Common myeloid progenitor, CD34-positive (primary cell): Measurements from ENCODE around the gene ABCA7.

Experiments used
- CTCF ChIA-PET: fragments of 350-600 bp; sonication (Branson Sonifier 250); formaldehyde crosslinking; loops from one replicate; lab custom pipeline; 2021; ENCODE audit warnings: antibody characterized with exemption; lab: Charles Lee
- POLR2A ChIA-PET: fragments of 350-600 bp; sonication (Branson Sonifier 250); formaldehyde crosslinking; loops from one replicate; lab custom pipeline; 2021; ENCODE audit warnings: antibody characterized with exemption; lab: Charles Lee
- DNase-seq, 3 donors: peaks; one replicate each; pipeline versions ENCODE4 v3.0.0 to v3.0.0-alpha.2; 2013
- H3K27ac ChIP-seq, 2 experiments: 1 replicate in 1 of 2; 2 replicates in 1 of 2; pipeline ENCODE4 v1.7.0; 2013; ENCODE audit warnings: inconsistent platforms in 2 of 2, low read length in 2 of 2, mild to moderate bottlenecking in 2 of 2, low read depth in 1 of 2, moderate library complexity in 1 of 2; ENCODE audit not compliant: severe bottlenecking in 2 of 2, insufficient read depth in 1 of 2, poor library complexity in 1 of 2
- H3K27me3 ChIP-seq, 5 experiments: replicated peaks in 2 of 5; 1 replicate in 3 of 5; 2 replicates in 2 of 5; pipeline versions ENCODE4 v1.6.1 to v1.7.0; 2013; ENCODE audit warnings: low read length in 4 of 5, mild to moderate bottlenecking in 2 of 5, moderate library complexity in 2 of 5, inconsistent platforms in 1 of 5; ENCODE audit not compliant: insufficient read depth in 5 of 5, control insufficient read depth in 4 of 5
- H3K36me3 ChIP-seq, 4 experiments: 1 replicate in 2 of 4; 2 replicates in 2 of 4; pipeline versions ENCODE4 v1.6.1 to v1.7.0; 2013; ENCODE audit warnings: low read length in 3 of 4, control low read depth in 1 of 4, mild to moderate bottlenecking in 1 of 4; ENCODE audit not compliant: control insufficient read depth in 4 of 4, insufficient read depth in 4 of 4
- H3K4me1 ChIP-seq, 4 experiments: 1 replicate in 3 of 4; 2 replicates in 1 of 4; pipeline versions ENCODE4 v1.6.1 to v1.7.1; 2013; ENCODE audit warnings: low read length in 3 of 4, mild to moderate bottlenecking in 3 of 4, control low read depth in 1 of 4, inconsistent platforms in 1 of 4, moderate library complexity in 1 of 4; ENCODE audit not compliant: control insufficient read depth in 4 of 4, insufficient read depth in 4 of 4; ENCODE audit errors: control extremely low read depth in 1 of 4
- H3K4me3 ChIP-seq, 7 experiments: 1 replicate in 4 of 7; 2 replicates in 3 of 7; pipeline versions ENCODE4 v1.5.1 to v1.7.0; 2013; ENCODE audit warnings: mild to moderate bottlenecking in 7 of 7, low read length in 6 of 7, moderate library complexity in 6 of 7, inconsistent platforms in 2 of 7, low read depth in 2 of 7, control low read depth in 1 of 7; ENCODE audit not compliant: insufficient read depth in 4 of 7, control insufficient read depth in 1 of 7; ENCODE audit errors: extremely low read depth in 1 of 7
- H3K9me3 ChIP-seq, 5 experiments: 1 replicate in 4 of 5; 2 replicates in 1 of 5; pipeline versions ENCODE4 v1.6.1 to v1.7.1; 2013; ENCODE audit warnings: low read length in 4 of 5, mild to moderate bottlenecking in 2 of 5, inconsistent platforms in 1 of 5, low read depth in 1 of 5, moderate library complexity in 1 of 5; ENCODE audit not compliant: control insufficient read depth in 4 of 5, insufficient read depth in 2 of 5; ENCODE audit errors: control extremely low read depth in 1 of 5
- WGBS: methylation state at CpG from one replicate; pipeline ENCODE4 v1.1.5; 2013; ENCODE audit not compliant: insufficient coverage; 5-methylcytosine and 5-hydroxymethylcytosine counted together

Gene ABCA7

GRCh38 chr19:1106841-1107660, 67.1 kb downstream of the ABCA7 start:
- Histone ChIP-seq H3K27me3 (no peaks in the 10 kb centered on the region), H3K27ac (no peak overlapping the region), H3K4me3 (no peak overlapping the region), H3K36me3 (peaks cover 0 to 55% (median 34%) of the 10 kb centered on the region in 4 experiments), H3K4me1 (peaks cover 0 to 39% (median 26%) of the 10 kb centered on the region in 4 experiments), H3K9me3 (no peaks in the 10 kb centered on the region)
- 71% methylated on average over 11 of the region's 17 CpGs for WGBS
- DNase-seq, result peak in 2 of 3 donors; percentile 31 to 45
- POLR2A ChIA-PET, result no interaction called here
- CTCF ChIA-PET, result interaction anchor here (1.3 to 1.4 kb wide), 2 partner anchors 81 to 137 kb away, joined by 3 read pairs; partner anchors contain the start of gene CNN2

GRCh38 chr19:1107661-1108261, 67.9 kb downstream of the ABCA7 start:
- H3K27me3 ChIP-seq, result no peaks in the 10 kb centered on the region
- CTCF ChIA-PET, result no interaction called here
- DNase-seq, result no peak
- POLR2A ChIA-PET, result no interaction called here
- WGBS, result 97% methylated on average over 21 of the region's 25 CpGs
- peaks cover 0 to 60% (median 40%) of the 10 kb centered on the region in 4 experiments for H3K36me3 ChIP-seq
- H3K4me3 ChIP-seq, result no peak overlapping the region
- H3K4me1 ChIP-seq, result peaks cover 0 to 32% (median 20%) of the 10 kb centered on the region in 4 experiments
- H3K9me3 ChIP-seq, result no peaks in the 10 kb centered on the region
- no peak overlapping the region for H3K27ac ChIP-seq

DNA sequence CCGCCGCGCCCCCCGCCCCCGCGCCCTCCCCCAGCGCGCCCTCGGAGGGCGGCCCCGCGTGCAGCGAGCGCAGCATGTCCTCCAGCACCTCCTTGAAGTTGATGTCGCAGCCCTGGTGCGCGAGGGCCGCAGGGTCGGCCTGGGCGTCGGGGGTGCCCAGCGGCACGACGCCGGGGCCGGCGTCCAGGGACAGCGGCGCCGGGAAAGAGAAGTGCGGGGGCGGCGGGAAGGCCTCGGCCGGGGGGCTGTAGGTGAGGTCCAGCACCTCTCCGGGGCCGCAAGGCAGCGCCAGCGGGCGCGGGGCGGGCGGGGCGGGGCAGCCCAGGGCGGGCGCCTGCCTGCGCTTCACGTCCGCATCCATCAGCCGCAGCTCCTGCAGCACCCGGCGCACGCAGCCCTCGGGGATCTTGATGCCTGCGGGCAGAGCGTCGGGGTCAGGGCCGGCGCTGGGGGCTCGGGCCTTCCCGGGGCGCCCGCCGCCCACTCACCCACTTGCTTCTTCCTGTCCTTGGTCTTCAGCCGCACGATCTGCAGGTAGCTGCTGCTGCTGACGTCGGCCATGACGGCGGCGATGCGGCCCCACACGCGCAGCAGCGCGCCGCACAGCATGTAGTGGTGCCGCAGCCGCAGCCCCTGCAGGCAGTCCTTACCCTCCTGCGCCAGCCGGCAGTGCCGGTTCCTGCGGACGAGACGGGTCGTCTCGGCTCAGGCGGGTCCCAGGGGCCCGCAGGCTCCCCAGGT, 68.6 kb downstream of the ABCA7 start:
- 96% methylated on average over 77 of the region's 89 CpGs for WGBS
- Histone ChIP-seq H3K36me3 (peaks cover 0 to 64% (median 41%) of the 10 kb centered on the region in 4 experiments), H3K4me1 (peaks cover 0 to 26% (median 19%) of the 10 kb centered on the region in 4 experiments), H3K27me3 (no peaks in the 10 kb centered on the region), H3K27ac (no peak overlapping the region), H3K4me3 (no peak overlapping the region), H3K9me3 (no peaks in the 10 kb centered on the region)
- no peak for DNase-seq
- ChIA-PET POLR2A (no interaction called here), CTCF (no interaction called here)

GRCh38 chr19:1109032-1109551, 69.2 kb downstream of the ABCA7 start:
- POLR2A ChIA-PET, result no interaction called here
- CTCF ChIA-PET, result no interaction called here
- Histone ChIP-seq H3K4me1 (peaks cover 0 to 27% (median 21%) of the 10 kb centered on the region in 4 experiments), H3K27ac (no peak overlapping the region), H3K9me3 (no peaks in the 10 kb centered on the region), H3K27me3 (no peaks in the 10 kb centered on the region), H3K36me3 (peaks cover 0 to 71% (median 43%) of the 10 kb centered on the region in 4 experiments), H3K4me3 (no peak overlapping the region)
- 95% methylated on average over 36 of the region's 48 CpGs for WGBS
- no peak for DNase-seq

DNA sequence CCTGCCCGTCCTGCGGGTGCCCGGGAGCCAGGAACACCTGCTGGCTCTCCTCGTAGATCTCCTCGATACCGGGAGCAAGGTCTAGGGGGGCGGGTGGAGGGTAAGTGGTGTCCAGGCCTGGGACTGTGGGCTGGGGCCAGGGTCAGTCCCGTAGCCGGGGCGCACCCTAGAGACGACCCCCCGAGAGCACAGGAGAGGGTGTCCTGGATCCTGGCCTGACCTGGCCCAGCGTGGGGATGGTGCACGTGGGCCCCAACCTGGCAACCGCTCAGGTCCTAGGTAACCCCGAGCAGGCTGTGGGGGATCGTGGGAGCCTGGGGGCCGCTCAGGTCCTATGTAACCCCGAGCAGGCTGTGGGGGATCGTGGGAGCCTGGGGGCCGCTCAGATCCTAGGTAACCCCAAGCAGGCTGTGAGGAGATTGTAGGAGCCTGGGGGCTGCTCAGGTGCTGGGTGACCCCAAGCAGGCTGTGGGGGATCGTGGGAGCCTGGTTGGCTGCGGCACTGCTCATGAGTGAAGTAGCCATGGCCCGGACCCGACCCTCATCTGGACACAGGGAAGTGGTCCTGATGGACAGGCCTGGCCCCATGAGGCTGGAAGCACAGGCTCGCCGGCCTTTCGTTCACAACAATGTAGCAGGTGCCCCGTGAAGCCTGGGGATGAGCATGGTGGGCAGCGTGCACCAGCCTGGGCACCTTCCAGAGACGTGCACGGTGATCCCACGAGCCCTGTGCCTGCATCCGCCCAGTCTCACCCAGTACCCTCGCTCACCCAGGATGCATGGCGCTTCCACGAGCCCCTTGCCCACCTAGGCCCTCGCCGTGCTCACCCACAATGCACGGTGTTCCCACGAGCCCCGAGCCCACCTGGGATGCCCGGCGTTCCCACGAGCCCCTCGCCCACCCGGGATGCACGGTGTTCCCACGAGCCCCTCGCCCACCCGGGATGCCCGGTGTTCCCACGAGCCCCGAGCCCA, 70.1 kb downstream of the ABCA7 start:
- CTCF ChIA-PET, result no interaction called here
- H3K4me3 ChIP-seq, result no peak overlapping the region
- no peak for DNase-seq
- no peaks in the 10 kb centered on the region for H3K27me3 ChIP-seq
- peaks cover 2 to 75% (median 45%) of the 10 kb centered on the region in 4 experiments for H3K36me3 ChIP-seq
- 97% methylated on average over 43 of the region's 54 CpGs for WGBS
- POLR2A ChIA-PET, result no interaction called here
- peaks cover 0 to 24% (median 19%) of the 10 kb centered on the region in 4 experiments for H3K4me1 ChIP-seq
- H3K27ac ChIP-seq, result no peak overlapping the region
- H3K9me3 ChIP-seq, result no peaks in the 10 kb centered on the region
